Upper lobe of left lung (tissue), 4 donors: ENCODE data around the gene MRGPRG.

Source experiments
- CTCF ChIP-seq, 6 experiments: fragments of 450-650 bp in 4 of 6; fragments of 200-600 bp in 2 of 6; sonication (generic) in 2 of 6; IDR thresholded peaks; one replicate each; pipeline ENCODE4 v1.5.1; 2016 to 2019; ENCODE audit warnings: antibody characterized with exemption in 6 of 6
- EP300 ChIP-seq, 4 donors: sonication (generic); formaldehyde crosslinking; IDR thresholded peaks; one replicate each; pipeline ENCODE4 v1.5.1; 2017; ENCODE audit warnings: antibody characterized with exemption in 4 of 4, control low read depth in 2 of 4
- POLR2A ChIP-seq, 4 donors: fragments of 450-650 bp; IDR thresholded peaks; one replicate each; pipeline ENCODE4 v1.5.1; 2016 to 2017; ENCODE audit warnings: antibody characterized with exemption in 4 of 4, mild to moderate bottlenecking in 2 of 4
- POLR2AphosphoS5 ChIP-seq, 2 donors: sonication (generic); formaldehyde crosslinking; IDR thresholded peaks; one replicate each; pipeline ENCODE4 v1.5.1; 2017; ENCODE audit warnings: antibody characterized with exemption in 2 of 2

- TF ChIP-seq CTCF (IDR thresholded peaks at IDR 0.05) (no peak), POLR2A (IDR thresholded peaks at IDR 0.05) (no peak), EP300 (IDR thresholded peaks at IDR 0.05) (no peak), POLR2AphosphoS5 (IDR thresholded peaks at IDR 0.05) (no peak)
Observed at GRCh38 chr11:3174387-3174786, 44.2 kb downstream of the MRGPRG start.
